Mucosa of stomach (tissue), 1 donor: Measurements from ENCODE around the gene OXSR1.
"Not testable (repeated sequence)": the region's sequence is repeated elsewhere in the genome, so short reads cannot be mapped to it uniquely, and the experiment has no call there.

Experiments used
- H3K27me3 ChIP-seq: one replicate; pipeline ENCODE4 v1.7.0; 2013; ENCODE audit warnings: mild to moderate bottlenecking, low read length; ENCODE audit not compliant: control insufficient read depth, insufficient read depth
- H3K36me3 ChIP-seq: one replicate; pipeline ENCODE4 v1.7.0; 2013; ENCODE audit warnings: low read length; ENCODE audit not compliant: control insufficient read depth, insufficient read depth
- H3K4me1 ChIP-seq: one replicate; pipeline ENCODE4 v1.7.0; 2013; ENCODE audit warnings: mild to moderate bottlenecking, low read length; ENCODE audit not compliant: control insufficient read depth, insufficient read depth
- H3K4me3 ChIP-seq: one replicate; pipeline ENCODE4 v1.7.0; 2013; ENCODE audit warnings: low read length
- H3K9ac ChIP-seq: one replicate; pipeline ENCODE4 v1.7.0; 2013; ENCODE audit warnings: mild to moderate bottlenecking, low read length, moderate library complexity
- H3K9me3 ChIP-seq: one replicate; pipeline ENCODE4 v1.7.0; 2013; ENCODE audit warnings: mild to moderate bottlenecking, low read length, moderate library complexity; ENCODE audit not compliant: control insufficient read depth
- donor health status: Pancreatic carcinoma.

OXSR1 gene

GRCh38 chr3:38152609-38153008 is 12.7 kb upstream of the OXSR1 start:
- Histone ChIP-seq H3K9me3 (no peaks in the 10 kb centered on the region), H3K4me1 (peaks cover 41% of the 10 kb centered on the region), H3K36me3 (no peaks in the 10 kb centered on the region), H3K4me3 (no peak overlapping the region), H3K27me3 (no peaks in the 10 kb centered on the region), H3K9ac (no peak overlapping the region)

- peaks cover 41% of the 10 kb centered on the region for H3K4me1 ChIP-seq
- no peak overlapping the region for H3K4me3 ChIP-seq
- no peaks in the 10 kb centered on the region for H3K36me3 ChIP-seq
Measured at GRCh38 chr3:38153221-38153620, 12.1 kb upstream of the OXSR1 start.

GRCh38 chr3:38154033-38154494 is 11.3 kb upstream of the OXSR1 start:
- H3K36me3 ChIP-seq = no peaks in the 10 kb centered on the region
- no peaks in the 10 kb centered on the region for H3K9me3 ChIP-seq
- H3K27me3 ChIP-seq = no peaks in the 10 kb centered on the region
- peaks cover 41% of the 10 kb centered on the region for H3K4me1 ChIP-seq
- H3K4me3 ChIP-seq = no peak overlapping the region
- H3K9ac ChIP-seq = no peak overlapping the region

More at GRCh38 chr3:38153221-38153620, 12.1 kb upstream of the OXSR1 start:
- Histone ChIP-seq H3K9ac (no peak overlapping the region), H3K9me3 (no peaks in the 10 kb centered on the region), H3K27me3 (no peaks in the 10 kb centered on the region)

- H3K9me3 ChIP-seq = no peaks in the 10 kb centered on the region
- no peaks in the 10 kb centered on the region for H3K36me3 ChIP-seq
- H3K9ac ChIP-seq = no peak overlapping the region
- peaks cover 41% of the 10 kb centered on the region for H3K4me1 ChIP-seq
- H3K4me3 ChIP-seq = no peak overlapping the region
- H3K27me3 ChIP-seq = no peaks in the 10 kb centered on the region
Measured at GRCh38 chr3:38154625-38155255, 10.6 kb upstream of the OXSR1 start.

GRCh38 chr3:38155825-38156224 is 9.5 kb upstream of the OXSR1 start:
- no peaks in the 10 kb centered on the region for H3K27me3 ChIP-seq
- no peak overlapping the region for H3K9ac ChIP-seq
- peaks cover 41% of the 10 kb centered on the region for H3K4me1 ChIP-seq
- no peak overlapping the region for H3K4me3 ChIP-seq
- H3K9me3 ChIP-seq = no peaks in the 10 kb centered on the region
- no peaks in the 10 kb centered on the region for H3K36me3 ChIP-seq

- Histone ChIP-seq H3K4me3 (no peak overlapping the region), H3K9me3 (no peaks in the 10 kb centered on the region), H3K36me3 (no peaks in the 10 kb centered on the region), H3K27me3 (no peaks in the 10 kb centered on the region), H3K4me1 (peaks cover 29% of the 10 kb centered on the region), H3K9ac (no peak overlapping the region)
Measured at GRCh38 chr3:38157117-38157516, 8.2 kb upstream of the OXSR1 start.

- Histone ChIP-seq H3K36me3 (no peaks in the 10 kb centered on the region), H3K27me3 (no peaks in the 10 kb centered on the region), H3K4me1 (peaks cover 25% of the 10 kb centered on the region), H3K9ac (no peak overlapping the region), H3K4me3 (no peak overlapping the region), H3K9me3 (no peaks in the 10 kb centered on the region)
Measured at GRCh38 chr3:38157595-38157994, 7.7 kb upstream of the OXSR1 start.

GRCh38 chr3:38158472-38158871 is 6.9 kb upstream of the OXSR1 start:
- Histone ChIP-seq H3K9me3 (no peaks in the 10 kb centered on the region), H3K27me3 (no peaks in the 10 kb centered on the region), H3K4me1 (peaks cover 20% of the 10 kb centered on the region), H3K4me3 (no peak overlapping the region), H3K9ac (no peak overlapping the region), H3K36me3 (no peaks in the 10 kb centered on the region)

GRCh38 chr3:38160704-38161103 is 4.6 kb upstream of the OXSR1 start:
- H3K36me3 ChIP-seq, H3K4me3 ChIP-seq, H3K9me3 ChIP-seq, H3K27me3 ChIP-seq, H3K9ac ChIP-seq: not testable (repeated sequence)
- peaks cover 12% of the 10 kb centered on the region for H3K4me1 ChIP-seq

GRCh38 chr3:38163117-38163840 is 2.1 kb upstream of the OXSR1 start:
- Histone ChIP-seq H3K36me3 (no peaks in the 10 kb centered on the region), H3K9me3 (no peaks in the 10 kb centered on the region), H3K4me1 (peaks cover 22% of the 10 kb centered on the region), H3K9ac (no peak overlapping the region), H3K4me3 (no peak overlapping the region), H3K27me3 (no peaks in the 10 kb centered on the region)

GRCh38 chr3:38163841-38164642 is 1.3 kb upstream of the OXSR1 start:
- H3K9ac ChIP-seq = peak overlapping the region; percentile 80
- H3K9me3 ChIP-seq = no peaks in the 10 kb centered on the region
- H3K4me1 ChIP-seq = peaks cover 22% of the 10 kb centered on the region
- H3K4me3 ChIP-seq = peak overlapping the region; percentile 57
- H3K36me3 ChIP-seq = no peaks in the 10 kb centered on the region
- H3K27me3 ChIP-seq = no peaks in the 10 kb centered on the region

GRCh38 chr3:38164643-38164951 is 740 bp upstream of the OXSR1 start:
- Histone ChIP-seq H3K9ac (peak overlapping the region; percentile 80), H3K27me3 (no peaks in the 10 kb centered on the region), H3K4me3 (peak overlapping the region; percentile 57), H3K36me3 (no peaks in the 10 kb centered on the region), H3K4me1 (peaks cover 22% of the 10 kb centered on the region), H3K9me3 (no peaks in the 10 kb centered on the region)
